ENCODE results near the gene GMEB2.
A peak's percentile ranks its signal among the peaks of the same experiment; 100 is the strongest.
"Not testable (repeated sequence)": the region's sequence is repeated elsewhere in the genome, so short reads cannot be mapped to it uniquely, and the experiment has no call there.

GMEB2 gene

GRCh38 chr20:63626424-63627128 is at the start of gene GMEB2:
TSS of gene GMEB2 (minus strand) at chr20:63627101. CDS start at chr20:63619397, 7,704 bp downstream.
- DNase-seq (ENCODE audit: low spot score), result peak; percentile 75

GRCh38 chr20:63675681-63676368 is 48.9 kb upstream of the GMEB2 start:
- no peak for DNase-seq (ENCODE audit: low spot score)

GRCh38 chr20:63673951-63674350 is 47.0 kb upstream of the GMEB2 start:
- DNase-seq (ENCODE audit: low spot score), result no peak

- DNase-seq (ENCODE audit: low spot score), result no peak
Measured at GRCh38 chr20:63672666-63673065, 45.8 kb upstream of the GMEB2 start.

GRCh38 chr20:63671695-63672094 is 44.8 kb upstream of the GMEB2 start:
- DNase-seq (ENCODE audit: low spot score), result not testable (repeated sequence)

- DNase-seq (ENCODE audit: low spot score), result no peak
Measured at GRCh38 chr20:63668351-63668750, 41.5 kb upstream of the GMEB2 start.

- no peak for DNase-seq (ENCODE audit: low spot score)
Measured at GRCh38 chr20:63667858-63668257, 41.0 kb upstream of the GMEB2 start.

GRCh38 chr20:63665708-63666107 is 38.8 kb upstream of the GMEB2 start:
- no peak for DNase-seq (ENCODE audit: low spot score)

GRCh38 chr20:63664861-63665594 is 38.1 kb upstream of the GMEB2 start:
- DNase-seq (ENCODE audit: low spot score), result no peak

- DNase-seq (ENCODE audit: low spot score), result no peak
Measured at GRCh38 chr20:63664143-63664851, 37.4 kb upstream of the GMEB2 start.

- no peak for DNase-seq (ENCODE audit: low spot score)
Measured at GRCh38 chr20:63663332-63664066, 36.6 kb upstream of the GMEB2 start.

- no peak for DNase-seq (ENCODE audit: low spot score)
Measured at GRCh38 chr20:63662813-63663189, 35.9 kb upstream of the GMEB2 start.

GRCh38 chr20:63661959-63662812 is 35.3 kb upstream of the GMEB2 start:
- no peak for DNase-seq (ENCODE audit: low spot score)

- DNase-seq (ENCODE audit: low spot score), result no peak
Measured at GRCh38 chr20:63661108-63661507, 34.2 kb upstream of the GMEB2 start.

- DNase-seq (ENCODE audit: low spot score), result no peak
Measured at GRCh38 chr20:63660622-63661021, 33.7 kb upstream of the GMEB2 start.

- not testable (repeated sequence) for DNase-seq (ENCODE audit: low spot score)
Measured at GRCh38 chr20:63660174-63660573, 33.3 kb upstream of the GMEB2 start.

- no peak for DNase-seq (ENCODE audit: low spot score)
Measured at GRCh38 chr20:63659370-63659769, 32.5 kb upstream of the GMEB2 start.

GRCh38 chr20:63658749-63659187 is 31.9 kb upstream of the GMEB2 start:
- no peak for DNase-seq (ENCODE audit: low spot score)

- DNase-seq (ENCODE audit: low spot score), result peak; percentile 91
Measured at GRCh38 chr20:63657937-63658748, 31.2 kb upstream of the GMEB2 start, which contains the start of gene RTEL1. TSS of gene RTEL1 (plus strand) at chr20:63658312. CDS start at chr20:63659403, 1,091 bp downstream.

All from CD4-positive, alpha-beta T cell treated with Interleukin-2 at 100 ng/mL for 4 hours (primary cell).